ENCODE results near the gene B2M. TPM values are rescaled to one million over a fixed set of nuclear protein-coding genes. Genes with fewer than 3 reads are reported as not detected.

The B2M gene
- total and polyA plus RNA-seq, 2 of the 13 experiments (the other 11 are each of a cell fraction or from before 2014, with no cell fraction given): 784 to 857 TPM

GRCh38 chr15:44711096-44711742 is at the start of gene B2M, which contains the start of gene PATL2 (continued):
- no peak for TF ChIP-seq PLSCR1 (CRISPR knock-in tag; IDR thresholded peaks at IDR 0.05; ENCODE audit: borderline replicate concordance)
- no peak for TF ChIP-seq ATF2 (CRISPR knock-in tag; IDR thresholded peaks at IDR 0.05)
- peak; percentile 89 for TF ChIP-seq RBM39 (IDR thresholded peaks at IDR 0.05; ENCODE audit: low read depth, low read length, poor library complexity, severe bottlenecking)
- TF ChIP-seq ZNF446 (CRISPR knock-in tag; IDR thresholded peaks at IDR 0.05): no peak
- TF ChIP-seq ZNF138 (CRISPR knock-in tag; IDR thresholded peaks at IDR 0.05; ENCODE audit: low read depth): 0 out of 2 replicates have a peak, but pooled peaks have one; percentile 61
- TF ChIP-seq SP2 (CRISPR knock-in tag; IDR thresholded peaks at IDR 0.05): 0 out of 2 replicates have a peak, but pooled peaks have one; percentile 27
- 0 out of 2 replicates have a peak, but pooled peaks have one; percentile 29 for TF ChIP-seq ZSCAN5A (CRISPR knock-in tag; IDR thresholded peaks at IDR 0.05; ENCODE audit: borderline replicate concordance)
- peak; percentile 68; the same call in 1 of the 2 replicates for TF ChIP-seq ERF (CRISPR knock-in tag; IDR thresholded peaks at IDR 0.05)
- peak; percentile 64; the same call in 1 of the 2 replicates for TF ChIP-seq ELF4 (CRISPR knock-in tag; IDR thresholded peaks at IDR 0.05; ENCODE audit: borderline replicate concordance)
- TF ChIP-seq ZNF569 (CRISPR knock-in tag; IDR thresholded peaks at IDR 0.05; ENCODE audit: borderline replicate concordance): no peak
- no peak for TF ChIP-seq BRF2 (CRISPR knock-in tag; IDR thresholded peaks at IDR 0.05)
- TF ChIP-seq SNAPC2 (CRISPR knock-in tag; IDR thresholded peaks at IDR 0.05): peak; percentile 96; the same call in 1 of the 2 replicates
- peak; percentile 78; the same call in 1 of the 2 replicates for TF ChIP-seq SALL2 (CRISPR knock-in tag; IDR thresholded peaks at IDR 0.05)
- no peak for TF ChIP-seq LCORL (IDR thresholded peaks at IDR 0.05)
- TF ChIP-seq LCORL (CRISPR knock-in tag; IDR thresholded peaks at IDR 0.05): peak; percentile 41; the same call in 1 of the 2 replicates
- TF ChIP-seq POLR2AphosphoS2 (IDR thresholded peaks at IDR 0.05; ENCODE audit: low read depth, low read length): peak; percentile 94
- no peak for TF ChIP-seq FIP1L1 (IDR thresholded peaks at IDR 0.05; ENCODE audit: borderline replicate concordance, insufficient read depth, low read depth, low read length)
- TF ChIP-seq GTF3A (CRISPR knock-in tag; conservative IDR thresholded peaks at IDR 0.05): no peak
- no peak for TF ChIP-seq CC2D1A (CRISPR knock-in tag; IDR thresholded peaks at IDR 0.05)
- no peak for TF ChIP-seq EZH2 (conservative IDR thresholded peaks at IDR 0.05; ENCODE audit: low read depth, low read length)
- TF ChIP-seq GATAD1 (CRISPR knock-in tag; IDR thresholded peaks at IDR 0.05): 0 out of 2 replicates have a peak, but pooled peaks have one; percentile 41
- peak; percentile 48 for TF ChIP-seq ZBTB26 (CRISPR knock-in tag; IDR thresholded peaks at IDR 0.05; ENCODE audit: borderline replicate concordance)
